Activated T-helper 1 cell treated with anti-CD3 and anti-CD28 coated beads, Interleukin-12 subunit alpha, Interleukin-12 subunit beta, Interleukin-2, Interleukin-4 antibody, amounts not matched to agents 30 ng/mL and 10 ng/mL and 1 ng/mL, durations not matched to agents 14 hours and 24 hours and 36 hours (primary cell): ENCODE results near the gene CITED4. TPM values are rescaled to one million over a fixed set of nuclear protein-coding genes. Genes with fewer than 3 reads are reported as not detected.

Source experiments
- DNase-seq: peaks from one replicate; pipeline ENCODE4 v3.0.0; 2021; ENCODE audit warnings: low spot score
- H3K27ac Mint-ChIP-seq: one replicate; pipeline ENCODE4 v1.8.0; 2021; ENCODE audit warnings: mild to moderate bottlenecking, mixed read lengths
- H3K27me3 Mint-ChIP-seq: one replicate; pipeline ENCODE4 v1.8.0; 2022; ENCODE audit warnings: mild to moderate bottlenecking, moderate library complexity, mixed read lengths; ENCODE audit not compliant: insufficient read depth
- H3K36me3 Mint-ChIP-seq: one replicate; pipeline ENCODE4 v1.8.0; 2021; ENCODE audit warnings: low read depth, mixed read lengths
- H3K4me1 Mint-ChIP-seq: one replicate; pipeline ENCODE4 v1.8.0; 2021; ENCODE audit warnings: low read depth, mixed read lengths
- H3K4me3 Mint-ChIP-seq: one replicate; pipeline ENCODE4 v1.8.0; 2021; ENCODE audit warnings: mild to moderate bottlenecking, moderate library complexity, mixed read lengths
- H3K9me3 Mint-ChIP-seq: one replicate; pipeline ENCODE4 v1.8.0; 2021; ENCODE audit warnings: mixed read lengths
- intact Hi-C: fragments of 100-400 bp; cut with micrococcal nuclease; formaldehyde crosslinking; loops from one replicate; pipeline ENCODE4 v1.15.1; 2024
- total RNA-seq: library from RNA; stranded (reverse); gene quantifications from 2 replicates; pipeline ENCODE4 v1.2.3, GENCODE V29; 2022

The CITED4 gene
- total RNA-seq, 1 donor from 2014 or later, result 5.0 TPM

GRCh38 chr1:40831001-40831732 is 31.0 kb downstream of the CITED4 start:
- H3K4me1 Mint-ChIP-seq, result peaks cover 4% of the 10 kb centered on the region
- H3K36me3 Mint-ChIP-seq, result no peaks in the 10 kb centered on the region
- no peak overlapping the region for H3K4me3 Mint-ChIP-seq
- DNase-seq, result no peak
- H3K9me3 Mint-ChIP-seq, result no peaks in the 10 kb centered on the region
- peaks cover 2% of the 10 kb centered on the region for H3K27me3 Mint-ChIP-seq
- no peak overlapping the region for H3K27ac Mint-ChIP-seq
- intact Hi-C loops, result no loop called here

GRCh38 chr1:40830419-40830943 is 31.7 kb downstream of the CITED4 start:
- Mint-ChIP-seq H3K4me3 (no peak overlapping the region), H3K9me3 (no peaks in the 10 kb centered on the region), H3K4me1 (peaks cover 11% of the 10 kb centered on the region), H3K36me3 (no peaks in the 10 kb centered on the region), H3K27me3 (peaks cover 2% of the 10 kb centered on the region), H3K27ac (no peak overlapping the region)
- DNase-seq, result no peak
- intact Hi-C loops, result no loop called here

DNA sequence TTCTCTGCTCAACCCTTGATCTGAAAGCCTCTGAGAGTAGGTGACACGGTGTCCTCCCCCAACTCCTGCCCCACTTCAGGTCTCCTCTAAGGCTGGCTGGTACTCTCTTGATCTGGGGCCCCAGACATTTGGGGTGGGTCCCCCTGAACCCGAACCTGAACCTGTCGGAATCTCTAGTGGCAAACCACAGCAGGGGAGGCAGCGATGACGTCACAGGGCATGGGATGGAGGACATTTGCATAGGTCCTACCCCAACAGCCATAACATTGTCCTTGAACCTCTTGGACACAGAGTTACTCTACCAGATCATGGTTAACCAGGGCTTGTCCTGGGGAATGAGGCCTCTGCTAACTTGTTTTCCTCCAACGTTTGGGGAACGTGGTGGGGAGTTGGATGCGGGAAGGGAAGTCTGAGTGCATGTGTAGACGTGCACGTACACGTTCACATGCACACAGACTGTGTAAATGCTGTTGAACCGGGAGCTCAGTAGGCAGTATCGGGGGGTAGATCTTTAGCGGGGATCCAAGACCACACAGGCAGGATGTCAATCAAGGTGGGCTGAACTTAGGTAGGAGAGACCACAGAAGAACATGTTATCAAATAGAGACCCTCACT is 32.4 kb downstream of the CITED4 start:
- Mint-ChIP-seq H3K4me3 (no peak overlapping the region), H3K27me3 (peaks cover 2% of the 10 kb centered on the region), H3K36me3 (no peaks in the 10 kb centered on the region), H3K9me3 (no peaks in the 10 kb centered on the region), H3K27ac (no peak overlapping the region), H3K4me1 (peaks cover 18% of the 10 kb centered on the region)
- no peak for DNase-seq
- intact Hi-C loops, result no loop called here

DNA sequence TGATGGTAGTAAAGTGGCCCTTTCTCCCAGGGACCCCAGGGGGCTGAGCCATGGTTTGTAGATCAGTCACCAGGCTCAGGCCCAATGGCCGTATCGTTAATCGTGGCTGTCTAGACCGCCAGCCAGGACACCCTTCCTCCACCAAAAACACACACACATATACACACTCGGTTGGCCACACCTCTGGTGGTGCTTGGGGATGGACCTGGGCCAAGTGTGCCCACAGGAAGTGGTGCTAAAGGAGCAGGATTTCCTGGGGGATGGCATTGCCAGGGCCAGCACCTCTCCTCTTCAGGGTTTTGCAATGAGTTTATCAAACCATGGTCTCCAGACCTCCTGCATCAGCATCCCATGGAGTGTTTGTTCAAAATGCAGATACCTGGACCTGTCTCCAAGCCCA is 36.2 kb downstream of the CITED4 start:
- H3K27me3 Mint-ChIP-seq, result no peaks in the 10 kb centered on the region
- H3K27ac Mint-ChIP-seq, result no peak overlapping the region
- no peaks in the 10 kb centered on the region for H3K9me3 Mint-ChIP-seq
- H3K4me3 Mint-ChIP-seq, result peak overlapping the region; percentile 22
- no peak for DNase-seq
- no peaks in the 10 kb centered on the region for H3K36me3 Mint-ChIP-seq
- peaks cover 24% of the 10 kb centered on the region for H3K4me1 Mint-ChIP-seq
- intact Hi-C loops, result no loop called here

DNA sequence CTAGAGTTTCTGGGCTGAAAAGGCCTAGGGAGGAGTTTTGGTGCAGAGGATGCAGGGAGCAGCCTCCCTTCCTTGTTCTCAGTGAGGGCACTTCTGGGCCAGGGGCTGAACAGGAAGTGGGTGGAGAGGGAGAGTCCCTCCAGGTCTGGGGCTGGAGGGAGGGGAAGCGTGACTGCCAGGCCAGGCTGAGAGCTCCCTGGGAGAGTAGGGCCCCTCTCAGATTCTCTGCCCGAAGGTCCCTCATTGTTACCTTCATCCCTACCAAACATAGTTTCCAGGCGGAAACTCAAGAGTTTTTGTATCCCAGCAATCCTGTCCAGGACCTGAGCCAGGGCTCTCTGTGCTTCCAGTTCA is 36.8 kb downstream of the CITED4 start:
- H3K9me3 Mint-ChIP-seq, result no peaks in the 10 kb centered on the region
- intact Hi-C loops, result no loop called here
- no peaks in the 10 kb centered on the region for H3K36me3 Mint-ChIP-seq
- H3K27ac Mint-ChIP-seq, result peak overlapping the region; percentile 48
- H3K4me1 Mint-ChIP-seq, result peaks cover 24% of the 10 kb centered on the region
- DNase-seq, result no peak
- H3K27me3 Mint-ChIP-seq, result no peaks in the 10 kb centered on the region
- H3K4me3 Mint-ChIP-seq, result no peak overlapping the region

GRCh38 chr1:40824591-40825434 is 37.4 kb downstream of the CITED4 start:
- Mint-ChIP-seq H3K36me3 (no peaks in the 10 kb centered on the region), H3K4me1 (peaks cover 24% of the 10 kb centered on the region), H3K4me3 (no peak overlapping the region), H3K9me3 (no peaks in the 10 kb centered on the region), H3K27me3 (no peaks in the 10 kb centered on the region), H3K27ac (peak overlapping the region; percentile 48)
- no peak for DNase-seq
- intact Hi-C loops, result no loop called here

- H3K27ac Mint-ChIP-seq, result no peak overlapping the region
- H3K4me1 Mint-ChIP-seq, result peaks cover 28% of the 10 kb centered on the region
- intact Hi-C loops, result no loop called here
Measured at GRCh38 chr1:40823983-40824382, 38.2 kb downstream of the CITED4 start.

GRCh38 chr1:40823345-40823744 is 38.8 kb downstream of the CITED4 start:
- Mint-ChIP-seq H3K36me3 (no peaks in the 10 kb centered on the region), H3K27me3 (no peaks in the 10 kb centered on the region), H3K27ac (no peak overlapping the region), H3K4me1 (peaks cover 28% of the 10 kb centered on the region), H3K4me3 (no peak overlapping the region), H3K9me3 (no peaks in the 10 kb centered on the region)
- intact Hi-C loops, result no loop called here
- DNase-seq, result no peak

More at GRCh38 chr1:40823983-40824382, 38.2 kb downstream of the CITED4 start:
- Mint-ChIP-seq H3K36me3 (no peaks in the 10 kb centered on the region), H3K4me3 (no peak overlapping the region), H3K9me3 (no peaks in the 10 kb centered on the region), H3K27me3 (no peaks in the 10 kb centered on the region)
- no peak for DNase-seq

- DNase-seq, result no peak
- Mint-ChIP-seq H3K9me3 (no peaks in the 10 kb centered on the region), H3K27me3 (no peaks in the 10 kb centered on the region), H3K27ac (no peak overlapping the region), H3K36me3 (no peaks in the 10 kb centered on the region), H3K4me1 (peaks cover 28% of the 10 kb centered on the region), H3K4me3 (no peak overlapping the region)
- intact Hi-C loops, result no loop called here
Measured at GRCh38 chr1:40822890-40823289, 39.3 kb downstream of the CITED4 start.

GRCh38 chr1:40820911-40821693 is 41.1 kb downstream of the CITED4 start:
- intact Hi-C loops, result no loop called here
- Mint-ChIP-seq H3K4me1 (peaks cover 23% of the 10 kb centered on the region), H3K9me3 (no peaks in the 10 kb centered on the region)

DNA sequence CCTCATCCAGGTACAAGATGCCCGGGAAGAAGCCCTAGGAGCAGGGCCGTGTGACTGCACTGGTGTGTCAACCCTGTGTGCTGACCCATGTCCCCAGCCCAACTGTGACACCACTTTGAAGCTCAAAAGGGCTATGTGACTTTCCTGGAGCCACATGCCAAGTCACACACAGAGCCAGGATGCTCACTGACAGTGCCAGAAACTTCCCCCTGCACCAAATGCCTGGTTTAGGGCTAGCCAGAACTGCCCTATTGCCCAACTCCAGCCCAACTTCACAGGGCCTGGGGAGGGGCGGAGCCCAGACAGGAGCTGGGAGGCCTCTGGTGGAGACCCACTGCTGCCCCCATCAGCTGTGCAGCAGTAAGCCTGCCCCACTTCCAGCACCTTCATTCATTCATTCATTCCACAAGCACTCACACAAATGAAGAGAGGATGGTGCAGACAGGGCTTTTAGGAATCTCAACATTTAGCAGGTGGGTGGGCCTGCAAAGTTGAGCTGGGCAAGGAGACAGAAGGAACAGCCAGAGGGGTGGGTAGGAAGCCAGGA is 41.8 kb downstream of the CITED4 start:
- no peaks in the 10 kb centered on the region for H3K36me3 Mint-ChIP-seq
- no peak overlapping the region for H3K4me3 Mint-ChIP-seq
- no peaks in the 10 kb centered on the region for H3K9me3 Mint-ChIP-seq
- intact Hi-C loops, result no loop called here
- H3K4me1 Mint-ChIP-seq, result peaks cover 15% of the 10 kb centered on the region
- no peak for DNase-seq
- no peak overlapping the region for H3K27ac Mint-ChIP-seq
- peaks cover 5% of the 10 kb centered on the region for H3K27me3 Mint-ChIP-seq

More at GRCh38 chr1:40820911-40821693, 41.1 kb downstream of the CITED4 start:
- Mint-ChIP-seq H3K27ac (no peak overlapping the region), H3K27me3 (peaks cover 5% of the 10 kb centered on the region), H3K36me3 (no peaks in the 10 kb centered on the region), H3K4me3 (no peak overlapping the region)
- DNase-seq, result no peak

DNA sequence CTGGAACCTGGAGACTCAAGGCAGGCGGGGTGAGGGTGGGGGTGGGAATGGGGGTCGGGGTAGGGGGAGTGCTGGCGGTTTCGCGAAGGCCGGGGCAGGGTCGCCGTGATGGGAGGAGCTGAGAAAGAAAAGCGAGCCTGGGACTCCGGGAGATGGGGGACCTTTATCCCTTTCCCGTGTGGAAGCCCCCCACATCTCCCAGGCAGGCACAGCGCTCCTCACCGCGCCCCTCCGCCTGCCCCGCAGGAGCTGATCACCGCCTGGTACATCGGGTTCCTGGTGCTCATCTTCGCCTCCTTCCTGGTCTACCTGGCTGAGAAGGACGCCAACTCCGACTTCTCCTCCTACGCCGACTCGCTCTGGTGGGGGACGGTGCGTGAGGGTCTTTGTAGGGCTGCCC is 43.1 kb downstream of the CITED4 start:
- no peak overlapping the region for H3K27ac Mint-ChIP-seq
- peak overlapping the region; percentile 51 for H3K4me3 Mint-ChIP-seq
- no peaks in the 10 kb centered on the region for H3K36me3 Mint-ChIP-seq
- DNase-seq, result no peak
- intact Hi-C loops, result loop anchor here (2.0 kb wide), 1 partner anchor 44 kb away; the partner anchor contains the start of gene CITED4
- H3K4me1 Mint-ChIP-seq, result peaks cover 4% of the 10 kb centered on the region
- H3K9me3 Mint-ChIP-seq, result no peaks in the 10 kb centered on the region
- H3K27me3 Mint-ChIP-seq, result peaks cover 8% of the 10 kb centered on the region
